HepG2 (cell line): ENCODE measurements around the gene HIGD1C. TPM values are rescaled to one million over a fixed set of nuclear protein-coding genes. Genes with fewer than 3 reads are reported as not detected.

ENCODE experiments used
- ATAC-seq: fragments of 200-7000 bp; cut with Tn5 transposase; 3 replicates; pipeline ENCODE4 v1.9.1; 2020; ENCODE audit warnings: mild to moderate bottlenecking, moderate library complexity
- BruUV-seq: library from RNA; stranded (reverse); fragments of 400-500 nt; replicated peaks from 2 replicates; lab custom pipeline; 2021; lab: Mats Ljungman, UMichigan
- CTCF ChIA-PET: fragments of 300-600 bp; formaldehyde crosslinking; extraction: SDS; loops from one replicate; lab custom pipeline; 2021; ENCODE audit warnings: low total read pairs, inconsistent platforms, low intra/inter-chr PET ratio; lab: Yijun Ruan, JAX
- POLR2A ChIA-PET: fragments of 350-600 bp; sonication (Branson Sonifier 250); formaldehyde crosslinking; loops from one replicate; lab custom pipeline; 2020; ENCODE audit warnings: antibody characterized with exemption, inconsistent platforms; lab: Yijun Ruan, JAX
- DNase-seq: peaks from one replicate; pipeline ENCODE4 v3.0.0-alpha.2; 2015; ENCODE audit warnings: low spot score
- FAIRE-seq: peaks from 3 replicates; lab custom pipeline; 2011; peaks lifted over from hg19 to GRCh38; lab: Jason Lieb, UNC
- H2AFZ ChIP-seq: one replicate; pipeline ENCODE4 v1.6.1; 2011; ENCODE audit warnings: low read length, inconsistent platforms
- H3K27ac ChIP-seq: fragments of 300-600 bp; 3 replicates; pipeline ENCODE4 v1.8.0; 2011; ENCODE audit warnings: mixed run types, mild to moderate bottlenecking, mixed read lengths, low read length, inconsistent platforms; ENCODE audit not compliant: insufficient read depth; ENCODE audit errors: extremely low read length
- H3K27me3 ChIP-seq, 2 experiments: fragments of 200-600 bp in 1 of 2; 2 replicates in 1 of 2; 3 replicates in 1 of 2; pipeline versions ENCODE4 v1.6.0 to v1.8.0; 2011; ENCODE audit warnings: low read length in 2 of 2, mild to moderate bottlenecking in 2 of 2, moderate library complexity in 2 of 2, inconsistent platforms in 1 of 2; ENCODE audit not compliant: insufficient read depth in 2 of 2, control insufficient read depth in 1 of 2
- H3K36me3 ChIP-seq, 2 experiments: fragments of 200-600 bp in 1 of 2; replicated peaks in 1 of 2; 2 replicates in 1 of 2; 3 replicates in 1 of 2; pipeline versions ENCODE4 v1.5.1 to v1.8.0; 2011; ENCODE audit warnings: low read length in 2 of 2, inconsistent platforms in 1 of 2; ENCODE audit not compliant: insufficient read depth in 2 of 2, control insufficient read depth in 1 of 2
- H3K4me1 ChIP-seq: 2 replicates; pipeline ENCODE4 v1.5.1; 2012; ENCODE audit warnings: low read length, inconsistent platforms; ENCODE audit not compliant: insufficient read depth
- H3K4me2 ChIP-seq: 2 replicates; pipeline ENCODE4 v1.6.0; 2011; ENCODE audit warnings: low read depth, low read length, inconsistent platforms
- H3K4me3 ChIP-seq, 3 experiments: fragments of 200-600 bp in 1 of 3; sonication (generic), shearing (Covaris generic) in 1 of 3; replicated peaks in 1 of 3; 2 replicates each; pipeline ENCODE4 v1.5.1; 2011 to 2016; ENCODE audit warnings: low read length in 3 of 3, inconsistent platforms in 2 of 3, low read depth in 2 of 3, mild to moderate bottlenecking in 2 of 3, control low read depth in 1 of 3, mixed read lengths in 1 of 3; ENCODE audit not compliant: insufficient read depth in 1 of 3
- H3K79me2 ChIP-seq: one replicate; pipeline ENCODE4 v1.6.1; 2011; ENCODE audit warnings: low read length, inconsistent platforms; ENCODE audit not compliant: insufficient read depth
- H3K9ac ChIP-seq: 2 replicates; pipeline ENCODE4 v1.6.0; 2011; ENCODE audit warnings: mild to moderate bottlenecking, low read depth, low read length, inconsistent platforms; ENCODE audit not compliant: insufficient read depth
- H3K9me3 ChIP-seq: 2 replicates; pipeline ENCODE4 v1.5.1; 2012; ENCODE audit warnings: mild to moderate bottlenecking, low read length
- H4K20me1 ChIP-seq: 2 replicates; pipeline ENCODE4 v1.6.0; 2011; ENCODE audit warnings: inconsistent platforms, mild to moderate bottlenecking, low read length, moderate library complexity; ENCODE audit not compliant: insufficient read depth
- HDAC6 ChIP-seq: fragments of 200-600 bp; sonication (generic); IDR thresholded peaks from 2 replicates; pipeline ENCODE4 v1.7.0; 2017; ENCODE audit warnings: mild to moderate bottlenecking, antibody characterized with exemption, low read length, low read depth
- NR2C2 ChIP-seq: sonication (generic); formaldehyde crosslinking; IDR thresholded peaks from 2 replicates; pipeline ENCODE4 v1.4.0; 2020; ENCODE audit warnings: missing genetic modification reagents, mild to moderate bottlenecking, moderate library complexity, borderline replicate concordance
- RBM22 ChIP-seq: fragments of 200-400 bp; formaldehyde crosslinking; optimal IDR thresholded peaks from 2 replicates; pipeline ENCODE3; 2017; ENCODE audit warnings: mild to moderate bottlenecking, low read length, moderate library complexity
- SRY ChIP-seq: sonication (generic); formaldehyde crosslinking; IDR thresholded peaks from 2 replicates; pipeline ENCODE4 v1.8.0; 2022; ENCODE audit warnings: mild to moderate bottlenecking, missing genetic modification reagents
- ZNF768 ChIP-seq: sonication (generic); formaldehyde crosslinking; IDR thresholded peaks from 2 replicates; pipeline ENCODE4 v1.4.0; 2020; ENCODE audit warnings: missing genetic modification reagents
- WGBS: methylation state at CpG from one replicate; pipeline ENCODE4 v1.1.6; 2017; ENCODE audit warnings: low lambda C conversion rate; 5-methylcytosine and 5-hydroxymethylcytosine counted together
- in situ Hi-C: cut with HindIII; loops from 2 replicates; pipeline ENCODE4 v1.10.0; 2017; ENCODE audit warnings: low pct_unique_long_range_greater_than_20kb; ENCODE audit not compliant: extremely low pct_ligation_motif_present
- intact Hi-C: fragments of 100-400 bp; cut with micrococcal nuclease; formaldehyde crosslinking; loops from one replicate; pipeline ENCODE4 v1.10.0; 2022; ENCODE audit not compliant: unreplicated experiment
- polyA plus RNA-seq, 8 experiments: library from polyadenylated mRNA; depleted of rRNA in 3 of 8; stranded (reverse) in 7 of 8; unstranded in 1 of 8; fragments of >200 nt; fragmentation: Illumina TruSeq in 4 of 8; extraction: Trizol in 4 of 8; gene quantifications; 2 replicates each; pipeline versions ENCODE4 v1.2.1 to v1.2.3, GENCODE V29; 2011 to 2016; ENCODE audit warnings: low read depth in 4 of 8, missing spikeins in 1 of 8, mixed read lengths in 1 of 8; ENCODE audit not compliant: insufficient read depth in 1 of 8
- total RNA-seq, 5 experiments: library from RNA; depleted of rRNA; stranded (reverse); fragments of >200 nt; fragmentation: Illumina TruSeq; extraction: Trizol; gene quantifications; 2 replicates each; pipeline ENCODE4 v1.2.3, GENCODE V29; 2016; ENCODE audit warnings: low read depth in 1 of 5
- TF ChIP-seq, protein P1 (sequence below): sonication (generic); formaldehyde crosslinking; IDR thresholded peaks from 2 replicates; pipeline ENCODE4 v1.5.0; 2020; ENCODE audit warnings: missing genetic modification reagents

The HIGD1C gene
- total and polyA plus RNA-seq, 2 of the 13 experiments (the other 11 are each of a cell fraction or from before 2014, with no cell fraction given): not detected

DNA sequence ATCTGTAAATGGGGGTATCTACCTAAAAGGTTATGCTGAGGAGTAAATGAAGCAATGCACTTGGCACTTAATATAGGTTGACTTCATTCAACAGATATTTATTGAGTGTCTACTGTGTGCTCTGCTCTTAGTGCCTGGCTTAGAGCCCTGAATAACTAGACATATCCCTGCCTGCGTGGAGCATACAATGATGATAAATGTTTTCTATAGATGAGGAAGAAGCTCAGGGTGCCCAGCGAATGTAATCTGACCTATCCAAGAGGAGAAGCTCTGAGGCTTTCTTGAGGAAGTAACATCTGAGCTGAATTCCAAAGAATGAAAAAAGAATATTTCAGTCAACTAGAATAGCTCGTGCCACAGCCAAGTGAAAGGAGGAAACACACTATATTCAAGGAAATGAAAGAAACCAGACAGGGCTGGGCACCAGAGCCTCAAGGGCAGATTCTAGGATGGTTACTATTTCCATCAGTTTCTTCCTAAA is 17.9 kb upstream of the HIGD1C start:
- FAIRE-seq (no peak), ATAC-seq (no peak), DNase-seq (no peak)
- Histone ChIP-seq H3K4me3 (no peak overlapping the region), H3K79me2 (peaks cover 14% of the 10 kb centered on the region), H3K9me3 (no peaks in the 10 kb centered on the region), H3K9ac (peak overlapping the region; percentile 46), H2AFZ (no peak overlapping the region), H3K4me1 (peaks cover 74% of the 10 kb centered on the region), H4K20me1 (no peaks in the 10 kb centered on the region), H3K27me3 (no peaks in the 10 kb centered on the region), H3K4me2 (peak overlapping the region; percentile 58), H3K36me3 (peaks cover 1 to 4% of the 10 kb centered on the region in 2 experiments; a peak in 4 of 5 replicates), H3K27ac (peak overlapping the region; percentile 93)
- BruUV-seq: no TSS peak
- TF ChIP-seq HDAC6 (no peak), SRY (CRISPR knock-in tag) (no peak), RBM22 (peak; percentile 35), ZNF768 (CRISPR knock-in tag) (no peak), NR2C2 (CRISPR knock-in tag) (0 out of 2 replicates have a peak, but pooled peaks have one; percentile 3)
- TF ChIP-seq, protein P1, sequence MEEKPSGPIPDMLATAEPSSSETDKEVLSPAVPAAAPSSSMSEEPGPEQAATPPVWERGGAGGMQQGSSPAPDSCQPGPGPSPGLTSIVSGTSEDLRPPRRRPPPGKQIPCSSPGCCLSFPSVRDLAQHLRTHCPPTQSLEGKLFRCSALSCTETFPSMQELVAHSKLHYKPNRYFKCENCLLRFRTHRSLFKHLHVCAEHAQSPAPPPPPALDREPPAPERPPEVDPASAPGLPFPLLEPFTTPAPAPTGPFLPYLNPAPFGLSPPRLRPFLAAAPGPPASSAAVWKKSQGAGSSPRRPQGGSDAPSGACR (CRISPR knock-in tag): 0 out of 2 replicates have a peak, but pooled peaks have one; percentile 8
- ChIA-PET POLR2A (interaction anchor here (1.0 to 3.4 kb wide), 7 partner anchors 11 to 170 kb away, joined by 4 to 46 read pairs (median 6); partner anchors contain the start of gene SLC11A2), CTCF (no interaction called here)
- in situ Hi-C loops (no loop called here), intact Hi-C loops (loop anchor here (5.0 kb wide), 1 partner anchor 1977 kb away; the partner anchor contains the start of gene ARF3)
- WGBS: 92% methylated on average over 3 of the region's 3 CpGs
